NCI-H2227 treated with DMSO at 0.1 percent for 48 hours (cell line): ENCODE data around the gene PKIG.
"Not testable (repeated sequence)": the region's sequence is repeated elsewhere in the genome, so short reads cannot be mapped to it uniquely, and the experiment has no call there.

Source experiments
- DNase-seq: peaks from one replicate; lab custom pipeline; 2025; lab: John Stamatoyannopoulos, UW

Gene PKIG

DNA sequence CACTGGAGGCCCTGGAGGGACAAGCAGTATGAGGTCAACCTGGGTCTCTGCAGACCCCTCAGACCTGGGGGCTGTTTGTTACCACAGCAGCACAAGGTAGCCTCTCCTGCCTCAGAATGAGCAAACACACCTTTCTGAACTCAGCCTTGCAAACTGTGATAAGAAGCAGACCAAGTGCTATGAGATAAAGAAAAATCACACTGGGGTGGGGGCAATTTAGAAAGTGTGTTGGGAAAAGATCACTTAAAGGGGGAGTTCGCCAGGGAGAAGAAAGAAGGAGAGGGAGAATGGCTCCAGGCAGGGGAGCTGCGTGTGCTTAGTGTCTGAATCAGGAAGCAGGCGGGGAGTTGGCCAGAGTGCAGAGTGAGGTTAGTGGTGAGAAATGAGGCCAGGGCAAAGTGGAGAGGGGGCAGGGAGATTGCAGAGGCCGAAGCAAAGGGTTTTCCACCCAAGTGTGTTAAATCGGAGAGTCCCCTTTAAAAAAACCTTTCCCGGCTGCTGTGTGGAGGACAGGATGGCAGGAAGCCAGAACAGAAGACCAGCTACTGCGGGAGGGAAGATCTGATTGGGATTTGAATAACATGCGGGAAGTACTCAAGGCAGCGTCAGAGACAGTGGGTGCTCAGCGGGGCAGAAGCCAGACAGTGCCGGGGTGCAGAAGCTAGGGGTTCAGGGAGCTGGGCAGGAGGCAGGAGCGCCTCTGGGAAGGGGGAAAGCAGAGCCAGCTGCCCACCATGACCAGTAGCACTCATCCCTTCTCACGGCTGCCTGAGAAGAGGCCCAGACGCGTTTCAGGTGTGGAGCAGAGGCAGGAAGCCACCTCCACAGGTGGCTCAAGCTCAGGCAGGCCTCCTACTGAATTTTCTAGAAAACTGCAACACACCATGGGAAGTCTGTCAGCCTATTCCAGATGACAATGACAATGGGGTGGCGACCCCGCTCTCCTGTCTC, 60.1 kb downstream of the PKIG start:
- peak; percentile 44 for DNase-seq

- no peak for DNase-seq
Observed at GRCh38 chr20:44643154-44643519, 60.8 kb downstream of the PKIG start.

- DNase-seq: no peak
Observed at GRCh38 chr20:44643596-44644229, 61.3 kb downstream of the PKIG start.

DNA sequence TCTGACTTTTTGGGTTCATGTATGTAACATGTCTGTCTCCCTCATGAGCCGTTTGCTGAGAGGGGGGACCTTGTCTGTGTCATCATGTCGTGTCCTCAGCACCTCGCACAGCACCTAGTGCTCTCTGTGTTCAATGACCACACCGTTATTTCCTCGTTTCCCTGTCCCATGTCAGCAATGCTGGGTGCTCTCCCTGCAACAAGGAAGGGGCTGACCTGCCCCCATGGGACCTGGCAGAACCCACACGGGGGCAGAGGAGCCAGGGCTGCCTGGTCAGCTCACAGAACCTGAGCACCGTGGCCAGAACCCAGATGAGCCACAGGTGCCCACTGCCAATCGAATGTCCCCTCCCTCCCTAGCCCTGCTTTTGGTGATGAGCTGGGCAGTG, 61.8 kb downstream of the PKIG start:
- DNase-seq: no peak

GRCh38 chr20:44644667-44645131, 62.3 kb downstream of the PKIG start:
- DNase-seq: no peak

GRCh38 chr20:44646023-44646640, 63.8 kb downstream of the PKIG start:
- DNase-seq: no peak

- DNase-seq: no peak
Observed at GRCh38 chr20:44646641-44647274, 64.4 kb downstream of the PKIG start.

- no peak for DNase-seq
Observed at GRCh38 chr20:44648068-44648467, 65.7 kb downstream of the PKIG start.

- no peak for DNase-seq
Observed at GRCh38 chr20:44648579-44648978, 66.2 kb downstream of the PKIG start.

- no peak for DNase-seq
Observed at GRCh38 chr20:44649126-44649525, 66.7 kb downstream of the PKIG start.

GRCh38 chr20:44649976-44650375, 67.6 kb downstream of the PKIG start:
- DNase-seq: no peak

GRCh38 chr20:44650771-44651433, 68.5 kb downstream of the PKIG start:
- DNase-seq: no peak

DNA sequence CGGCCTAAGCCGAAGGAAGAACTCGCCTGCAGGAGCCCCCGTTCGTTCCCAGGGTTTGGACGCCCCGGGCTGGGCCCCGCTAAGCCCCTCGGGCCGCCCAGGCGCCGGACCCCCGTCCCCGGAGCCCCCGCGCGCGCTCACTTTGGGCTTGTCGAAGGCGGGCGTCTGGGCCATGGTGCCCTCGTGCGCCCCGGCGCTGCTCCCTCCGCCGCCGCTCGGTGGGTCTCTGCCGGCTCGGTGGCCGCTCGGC, 69.0 kb downstream of the PKIG start:
- no peak for DNase-seq

- peak; percentile 48 for DNase-seq
Observed at GRCh38 chr20:44651684-44652423, 69.5 kb downstream of the PKIG start, which contains the start of gene ADA. ADA (minus strand) TSS chr20:44651699; CDS start chr20:44651607, 92 bp downstream.

DNA sequence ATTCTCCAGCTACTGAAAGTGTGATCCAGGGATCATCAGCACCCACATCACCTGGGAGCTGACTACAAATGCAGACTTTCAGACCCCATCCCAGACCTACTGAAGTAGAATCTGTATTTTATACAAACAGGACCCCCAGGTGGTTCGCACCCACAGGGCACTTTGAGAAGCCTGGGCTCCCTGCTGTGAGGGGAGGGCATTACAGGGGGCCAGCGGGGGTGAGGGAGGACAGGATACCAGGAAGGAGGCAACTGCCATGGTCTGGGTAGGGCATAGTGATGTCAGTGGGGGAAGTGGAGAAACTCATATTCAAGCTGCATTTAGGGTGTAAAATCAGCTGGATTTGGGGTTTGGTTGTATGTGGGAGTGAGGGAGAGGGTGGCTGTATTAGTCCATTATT, 71.2 kb downstream of the PKIG start:
- DNase-seq: no peak

DNA sequence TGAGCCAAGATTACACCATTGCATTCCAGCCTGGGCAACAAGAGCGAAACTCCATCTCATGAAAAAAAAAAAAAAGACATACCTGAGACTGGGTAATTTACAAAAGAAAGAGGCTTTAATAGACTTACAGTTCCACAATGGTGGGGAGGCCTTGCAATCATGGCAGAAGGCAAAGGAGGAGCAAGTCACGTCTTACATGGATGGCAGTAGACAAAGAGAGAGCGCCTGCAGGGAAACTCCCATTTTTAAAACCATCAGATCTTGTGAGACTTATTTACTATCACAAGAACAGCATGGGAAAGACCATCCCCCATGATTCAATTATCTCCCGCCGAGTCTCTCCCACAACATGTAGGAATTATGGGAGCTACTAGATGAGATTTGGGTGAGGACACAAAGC, 71.8 kb downstream of the PKIG start:
- DNase-seq: not testable (repeated sequence)

DNA sequence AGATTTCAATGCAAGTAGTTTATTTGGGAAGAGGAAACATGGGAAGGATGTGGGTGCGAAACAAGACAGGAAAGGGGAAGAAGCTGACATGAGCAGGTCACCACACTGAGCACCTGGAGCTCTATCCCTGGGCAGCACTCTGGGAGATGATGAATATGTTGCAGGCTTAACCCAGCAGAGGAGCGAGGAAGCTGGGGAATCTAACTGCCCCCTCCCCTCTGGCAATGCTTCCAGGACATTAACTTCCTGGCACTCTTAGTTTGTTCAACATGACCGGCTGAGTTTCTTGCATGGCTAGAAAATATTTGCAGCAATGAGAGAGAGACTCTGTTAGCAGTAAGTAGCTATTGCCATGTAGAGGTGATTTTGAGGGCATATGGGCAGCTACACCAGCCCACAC, 74.1 kb downstream of the PKIG start:
- no peak for DNase-seq

- DNase-seq: no peak
Observed at GRCh38 chr20:44657875-44658274, 75.5 kb downstream of the PKIG start.

DNA sequence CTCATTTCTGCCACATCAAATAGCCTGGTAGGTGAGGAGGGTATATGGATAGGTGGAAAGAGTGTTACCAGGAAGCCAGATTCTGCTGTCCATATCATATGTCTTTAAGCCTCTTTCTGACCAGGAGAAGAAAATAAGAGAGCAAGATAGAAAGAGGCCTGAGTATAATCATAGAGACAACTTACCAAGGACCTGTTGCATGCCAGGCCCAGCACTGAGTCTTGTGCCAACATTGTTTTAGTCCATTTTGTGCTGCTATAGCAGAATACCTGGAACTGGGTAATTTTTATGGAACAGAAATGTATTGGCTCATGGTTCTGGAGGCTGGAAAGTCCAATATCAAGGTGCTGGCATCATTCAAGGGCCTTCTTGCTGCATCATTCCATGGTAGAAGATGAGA, 76.4 kb downstream of the PKIG start:
- no peak for DNase-seq

DNA sequence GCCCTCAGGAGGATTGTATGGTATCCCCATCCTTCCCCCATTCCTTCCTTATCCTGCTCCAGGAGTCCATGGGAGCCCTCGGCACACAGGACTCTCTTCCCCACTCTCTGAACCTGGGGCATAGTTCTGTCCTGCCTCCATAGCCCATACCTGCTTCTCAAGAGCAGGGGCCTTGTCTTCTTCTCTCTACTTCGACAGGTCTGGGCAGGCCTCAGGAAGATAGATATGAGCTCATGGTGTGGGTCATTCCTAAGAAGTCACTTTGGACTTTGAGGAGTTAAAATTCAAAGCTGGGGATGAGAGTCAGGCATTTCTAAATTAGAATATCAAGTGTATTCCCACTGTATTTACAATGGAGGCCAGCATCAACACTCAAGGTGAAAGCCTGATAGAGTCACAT, 77.6 kb downstream of the PKIG start:
- no peak for DNase-seq

DNA sequence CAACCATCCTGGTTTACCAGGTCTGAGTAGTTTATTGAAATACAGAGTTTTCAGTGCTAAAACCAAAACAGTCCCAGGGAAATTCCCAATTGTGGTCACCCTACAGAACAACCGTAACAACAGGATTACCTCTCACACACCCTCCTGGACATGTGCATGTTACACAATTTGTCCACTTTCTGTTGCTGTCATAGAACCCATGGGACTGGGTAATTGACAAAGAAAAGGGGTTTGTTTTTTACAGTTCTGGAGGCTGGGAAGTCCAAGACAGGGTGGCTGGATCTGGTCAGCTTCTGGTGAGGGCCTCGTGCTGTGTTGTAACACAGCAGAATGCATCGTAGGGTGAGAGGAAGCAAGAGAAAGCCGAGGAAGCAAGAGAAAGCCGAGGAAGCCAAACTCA, 78.2 kb downstream of the PKIG start:
- no peak for DNase-seq
